Trophoblast cell (in vitro differentiated cells and primary cell): ENCODE measurements around the gene YIPF2.

Experiments used
- DNase-seq, 2 donors: peaks; one replicate each; pipeline ENCODE4 v3.0.0-alpha.2; 2016
- H2AFZ ChIP-seq: 2 replicates; pipeline ENCODE4 v1.6.1; 2013; ENCODE audit warnings: low read length, moderate library complexity, mild to moderate bottlenecking; ENCODE audit not compliant: insufficient read depth, poor library complexity
- H2AK5ac ChIP-seq: 2 replicates; pipeline ENCODE4 v1.6.1; 2013; ENCODE audit warnings: mild to moderate bottlenecking, low read length
- H2BK120ac ChIP-seq: 2 replicates; pipeline ENCODE4 v1.6.1; 2013; ENCODE audit warnings: low read length, mild to moderate bottlenecking, moderate library complexity; ENCODE audit not compliant: insufficient read depth, poor library complexity
- H2BK12ac ChIP-seq: 2 replicates; pipeline ENCODE4 v1.6.1; 2013; ENCODE audit warnings: mild to moderate bottlenecking, low read length, moderate library complexity
- H2BK5ac ChIP-seq: 2 replicates; pipeline ENCODE4 v1.6.1; 2013; ENCODE audit warnings: low read length, low read depth, moderate library complexity, mild to moderate bottlenecking; ENCODE audit not compliant: poor library complexity
- H3K14ac ChIP-seq: 2 replicates; pipeline ENCODE4 v1.6.1; 2013; ENCODE audit warnings: mild to moderate bottlenecking, low read length
- H3K18ac ChIP-seq: 2 replicates; pipeline ENCODE4 v1.6.1; 2013; ENCODE audit warnings: mild to moderate bottlenecking, low read length
- H3K23ac ChIP-seq: 2 replicates; pipeline ENCODE4 v1.6.1; 2013; ENCODE audit warnings: low read length
- H3K27ac ChIP-seq: 2 replicates; pipeline ENCODE4 v1.5.1; 2013; ENCODE audit warnings: low read depth, mild to moderate bottlenecking, inconsistent platforms, low read length, moderate library complexity
- H3K27me3 ChIP-seq: 2 replicates; pipeline ENCODE4 v1.6.1; 2013; ENCODE audit warnings: inconsistent platforms, mild to moderate bottlenecking, low read length, moderate library complexity; ENCODE audit not compliant: insufficient read depth
- H3K36me3 ChIP-seq, 2 experiments: 1 replicate in 1 of 2; 2 replicates in 1 of 2; pipeline ENCODE4 v1.6.1; 2013; ENCODE audit warnings: low read length in 2 of 2, mild to moderate bottlenecking in 2 of 2, moderate library complexity in 1 of 2; ENCODE audit not compliant: insufficient read depth in 2 of 2, control insufficient read depth in 1 of 2
- H3K4ac ChIP-seq: 2 replicates; pipeline ENCODE4 v1.6.1; 2013; ENCODE audit warnings: low read depth, mild to moderate bottlenecking, low read length, moderate library complexity
- H3K4me1 ChIP-seq, 2 experiments: 1 replicate in 1 of 2; 2 replicates in 1 of 2; pipeline ENCODE4 v1.6.1; 2013; ENCODE audit warnings: low read length in 2 of 2, mild to moderate bottlenecking in 2 of 2, moderate library complexity in 1 of 2; ENCODE audit not compliant: insufficient read depth in 2 of 2, control insufficient read depth in 1 of 2
- H3K4me2 ChIP-seq: 2 replicates; pipeline ENCODE4 v1.6.1; 2013; ENCODE audit warnings: inconsistent platforms, mild to moderate bottlenecking, low read length, moderate library complexity
- H3K4me3 ChIP-seq: 2 replicates; pipeline ENCODE4 v1.5.1; 2013; ENCODE audit warnings: mild to moderate bottlenecking, low read depth, low read length, inconsistent platforms
- H3K79me1 ChIP-seq: one replicate; pipeline ENCODE4 v1.6.1; 2013; ENCODE audit warnings: low read length
- H3K79me2 ChIP-seq: 2 replicates; pipeline ENCODE4 v1.6.1; 2013; ENCODE audit warnings: low read length, mild to moderate bottlenecking; ENCODE audit not compliant: control insufficient read depth, insufficient read depth, poor library complexity
- H3K9ac ChIP-seq: 2 replicates; pipeline ENCODE4 v1.6.1; 2013; ENCODE audit warnings: mild to moderate bottlenecking, low read length
- H3K9me3 ChIP-seq: 2 replicates; pipeline ENCODE4 v1.6.1; 2013; ENCODE audit warnings: low read depth, mild to moderate bottlenecking, control low read depth, inconsistent platforms, low read length; ENCODE audit not compliant: insufficient read depth
- H4K12ac ChIP-seq: 2 replicates; pipeline ENCODE4 v1.6.1; 2013; ENCODE audit warnings: low read depth, mild to moderate bottlenecking, low read length, moderate library complexity
- H4K8ac ChIP-seq: 2 replicates; pipeline ENCODE4 v1.6.1; 2013; ENCODE audit warnings: low read depth, mild to moderate bottlenecking, low read length, moderate library complexity
- H4K91ac ChIP-seq: one replicate; pipeline ENCODE4 v1.6.1; 2013; ENCODE audit warnings: low read depth, mild to moderate bottlenecking, low read length, moderate library complexity
- WGBS: extraction: QIAGEN DNeasy Blood & Tissue Kit; methylation state at CpG from one replicate; pipeline ENCODE4 v1.1.7; 2013; ENCODE audit warnings: missing lambda C conversion rate; ENCODE audit not compliant: insufficient read length, insufficient coverage; ENCODE audit errors: extremely low coverage; 5-methylcytosine and 5-hydroxymethylcytosine counted together

Gene YIPF2

DNA sequence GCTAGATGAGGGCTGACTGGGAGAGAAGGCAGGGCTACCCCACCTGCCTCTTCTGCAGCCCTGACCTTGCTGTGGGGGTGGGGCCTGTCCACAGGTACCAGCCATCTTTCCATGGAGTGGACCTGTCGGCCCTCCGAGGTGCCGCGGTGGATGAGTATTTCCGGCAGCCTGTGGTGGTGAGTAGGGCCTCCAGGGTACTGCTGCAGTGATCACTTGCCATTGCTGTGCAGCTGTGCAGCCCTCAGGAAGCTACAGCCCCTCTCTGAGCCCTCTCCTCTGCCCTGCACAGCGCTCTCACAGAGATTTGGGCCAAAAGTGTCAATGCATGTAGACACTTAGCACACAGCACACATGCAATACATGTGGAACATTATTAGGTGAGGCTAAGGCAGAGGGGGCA, 11.8 kb downstream of the YIPF2 start:
- Histone ChIP-seq H3K27ac (no peak overlapping the region), H3K18ac (no peak overlapping the region), H3K14ac (no peak overlapping the region), H4K12ac (no peak overlapping the region), H3K9ac (no peak overlapping the region), H3K79me2 (no peaks in the 10 kb centered on the region), H3K27me3 (no peaks in the 10 kb centered on the region), H2BK5ac (no peak overlapping the region), H3K36me3 (peaks cover 66 to 76% of the 10 kb centered on the region in 2 experiments), H2BK12ac (no peak overlapping the region), H4K8ac (no peak overlapping the region), H3K4ac (no peak overlapping the region), H3K9me3 (no peaks in the 10 kb centered on the region), H3K79me1 (peaks cover 3% of the 10 kb centered on the region), H2AFZ (no peak overlapping the region), H3K4me1 (peaks cover 7 to 9% of the 10 kb centered on the region in 2 experiments), H3K4me3 (no peak overlapping the region), H4K91ac (no peak overlapping the region), H3K23ac (no peak overlapping the region), H3K4me2 (no peak overlapping the region), H2AK5ac (no peak overlapping the region), H2BK120ac (no peak overlapping the region)
- WGBS, result no CpG with 5 or more reads among the region's 6 CpGs
- no peak for DNase-seq

DNA sequence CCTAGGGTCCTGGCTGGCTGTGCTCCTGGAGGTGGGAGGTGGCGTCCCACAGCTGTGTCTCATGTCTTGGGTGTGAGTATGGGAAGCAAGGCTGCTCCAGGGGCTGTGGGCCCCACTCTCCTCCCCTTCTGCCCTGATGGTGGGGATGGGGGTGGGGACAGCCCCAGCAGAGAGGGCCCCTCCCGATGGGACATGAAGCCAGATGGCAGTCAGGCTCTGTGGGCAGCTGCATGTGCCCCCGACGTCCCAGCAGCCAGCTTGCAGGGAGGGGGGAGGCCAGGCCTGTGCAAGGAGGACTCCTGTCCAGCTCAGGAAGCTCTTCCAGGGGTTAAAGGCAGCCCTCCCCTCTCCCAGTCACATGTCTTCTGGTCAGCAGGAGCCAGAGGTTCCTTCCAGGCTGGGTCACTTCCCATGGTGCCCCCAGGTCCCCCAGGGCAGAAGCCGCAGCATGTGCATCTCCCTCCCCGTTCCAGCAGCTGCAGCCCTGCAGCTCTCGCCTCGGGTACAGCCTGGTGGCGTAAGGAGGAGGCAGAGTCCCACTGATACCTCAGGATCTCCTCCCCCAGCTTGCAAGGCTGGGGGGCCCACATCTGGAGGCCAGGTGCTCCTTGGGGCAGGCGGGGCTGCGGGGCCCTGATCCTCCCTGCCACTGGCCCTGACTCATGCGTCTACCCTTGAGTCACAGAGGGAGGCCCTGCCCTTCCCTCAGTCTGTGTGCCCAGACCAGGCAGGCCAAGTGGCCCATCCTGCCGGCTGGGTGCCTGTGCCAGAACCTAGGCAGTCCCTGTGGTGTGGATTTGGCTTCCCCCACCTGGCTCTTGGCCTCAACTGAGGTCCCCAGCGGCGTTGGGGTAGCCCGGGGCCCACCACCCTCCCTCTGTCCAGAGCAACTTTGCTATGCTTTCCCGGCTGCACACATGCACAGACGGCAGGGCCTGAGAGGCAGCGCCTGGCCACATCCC, 13.0 kb downstream of the YIPF2 start:
- H4K12ac ChIP-seq, result no peak overlapping the region
- no peak overlapping the region for H2AFZ ChIP-seq
- no peak overlapping the region for H3K27ac ChIP-seq
- H2BK120ac ChIP-seq, result no peak overlapping the region
- H3K79me1 ChIP-seq, result peaks cover 3% of the 10 kb centered on the region
- H3K4me1 ChIP-seq, result peaks cover 9 to 12% of the 10 kb centered on the region in 2 experiments
- H3K18ac ChIP-seq, result peak overlapping the region; percentile 10
- WGBS, result no CpG with 5 or more reads among the region's 19 CpGs
- no peak overlapping the region for H3K23ac ChIP-seq
- no peak overlapping the region for H3K14ac ChIP-seq
- H3K27me3 ChIP-seq, result no peaks in the 10 kb centered on the region
- no peak overlapping the region for H2BK5ac ChIP-seq
- H4K8ac ChIP-seq, result no peak overlapping the region
- no peak overlapping the region for H3K4me3 ChIP-seq
- no peaks in the 10 kb centered on the region for H3K79me2 ChIP-seq
- peaks cover 60 to 70% of the 10 kb centered on the region in 2 experiments for H3K36me3 ChIP-seq
- no peak overlapping the region for H2AK5ac ChIP-seq
- peak; percentile 97 for DNase-seq
- H3K4ac ChIP-seq, result no peak overlapping the region
- H2BK12ac ChIP-seq, result no peak overlapping the region
- H3K9ac ChIP-seq, result no peak overlapping the region
- no peaks in the 10 kb centered on the region for H3K9me3 ChIP-seq
- no peak overlapping the region for H3K4me2 ChIP-seq
- H4K91ac ChIP-seq, result no peak overlapping the region

DNA sequence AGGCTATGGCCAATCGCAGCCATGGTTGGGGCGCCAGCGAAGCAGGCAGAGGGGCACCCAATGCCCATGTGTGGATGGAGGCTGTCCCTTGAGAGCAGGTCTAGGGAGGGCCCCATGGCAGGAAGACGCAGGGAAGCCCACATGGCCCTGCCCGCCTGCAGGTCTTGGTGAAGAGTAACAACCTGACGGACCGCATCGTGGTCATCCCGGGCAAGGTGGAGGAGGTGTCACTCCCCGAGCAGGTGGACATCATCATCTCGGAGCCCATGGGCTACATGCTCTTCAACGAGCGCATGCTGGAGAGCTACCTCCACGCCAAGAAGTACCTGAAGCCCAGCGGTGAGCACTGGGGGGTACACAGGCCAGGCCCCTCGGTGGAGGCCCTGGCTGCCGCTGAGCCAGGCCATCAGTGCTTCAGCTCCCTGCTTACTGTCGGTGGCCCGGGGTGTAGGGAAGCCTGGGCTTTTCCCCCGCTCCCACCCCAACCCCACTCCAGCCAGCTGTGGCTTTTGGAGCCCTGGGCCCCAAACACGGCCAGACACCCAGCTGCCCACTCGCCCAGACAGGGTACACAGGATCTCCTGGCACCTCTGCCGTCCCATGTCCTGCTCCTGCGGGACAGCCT, 14.6 kb downstream of the YIPF2 start:
- DNase-seq, result peak; percentile 54 to 68
- Histone ChIP-seq H3K4me1 (peaks cover 9 to 12% of the 10 kb centered on the region in 2 experiments), H3K4ac (no peak overlapping the region), H3K79me1 (peaks cover 3% of the 10 kb centered on the region), H4K91ac (no peak overlapping the region), H3K18ac (no peak overlapping the region), H3K27ac (no peak overlapping the region), H3K36me3 (peaks cover 53 to 58% of the 10 kb centered on the region in 2 experiments), H4K12ac (no peak overlapping the region), H2AFZ (no peak overlapping the region), H3K23ac (no peak overlapping the region), H2BK12ac (no peak overlapping the region), H2BK5ac (no peak overlapping the region), H3K4me2 (no peak overlapping the region), H3K27me3 (no peaks in the 10 kb centered on the region), H3K79me2 (no peaks in the 10 kb centered on the region), H3K4me3 (peak overlapping the region; percentile 23), H3K14ac (no peak overlapping the region), H2BK120ac (no peak overlapping the region), H3K9ac (no peak overlapping the region), H2AK5ac (no peak overlapping the region), H4K8ac (no peak overlapping the region), H3K9me3 (no peaks in the 10 kb centered on the region)
- WGBS, result no CpG with 5 or more reads among the region's 24 CpGs

- Histone ChIP-seq H3K23ac (no peak overlapping the region), H3K27ac (no peak overlapping the region), H3K4me1 (peaks cover 9 to 12% of the 10 kb centered on the region in 2 experiments), H4K8ac (no peak overlapping the region), H4K12ac (no peak overlapping the region), H2AFZ (no peak overlapping the region), H3K14ac (no peak overlapping the region), H3K36me3 (peaks cover 60 to 61% of the 10 kb centered on the region in 2 experiments), H4K91ac (no peak overlapping the region), H3K79me1 (peaks cover 3% of the 10 kb centered on the region), H3K9ac (no peak overlapping the region), H3K9me3 (no peaks in the 10 kb centered on the region), H2BK12ac (no peak overlapping the region), H3K27me3 (no peaks in the 10 kb centered on the region), H3K4me2 (no peak overlapping the region), H2BK120ac (no peak overlapping the region), H2BK5ac (no peak overlapping the region), H3K4me3 (no peak overlapping the region), H3K79me2 (no peaks in the 10 kb centered on the region), H2AK5ac (peak overlapping the region; percentile 18), H3K18ac (no peak overlapping the region), H3K4ac (no peak overlapping the region)
- no CpG with 5 or more reads among the region's 18 CpGs for whole genome bisulfite sequencing
- DNase-seq, result no peak
These were observed 15.8 kb downstream of the YIPF2 start for GRCh38 chr19:10912619-10913018.
